Activated CD8-positive, alpha-beta memory T cell treated with anti-CD3 and anti-CD28 coated beads, Interleukin-2, amount 50 U/mL, for 1 hour (primary cell): ENCODE results near the gene NEUROD2.

ENCODE experiments used
- DNase-seq: peaks from one replicate; pipeline ENCODE4 v3.0.0-alpha.2; 2020; ENCODE audit errors: extremely low read depth

The NEUROD2 gene

GRCh38 chr17:39580082-39580468, 27.6 kb downstream of the NEUROD2 start:
- no peak for DNase-seq

GRCh38 chr17:39579318-39580081, 28.2 kb downstream of the NEUROD2 start:
- DNase-seq, result no peak

- no peak for DNase-seq
These were observed 29.4 kb downstream of the NEUROD2 start for GRCh38 chr17:39578272-39578671.

GRCh38 chr17:39576187-39576586, 31.5 kb downstream of the NEUROD2 start:
- DNase-seq, result no peak

GRCh38 chr17:39573447-39574298, 34.0 kb downstream of the NEUROD2 start:
- no peak for DNase-seq

- DNase-seq, result no peak
These were observed 35.6 kb downstream of the NEUROD2 start for GRCh38 chr17:39572121-39572520.

- no peak for DNase-seq
These were observed 38.6 kb downstream of the NEUROD2 start for GRCh38 chr17:39569126-39569525.

- no peak for DNase-seq
These were observed 39.0 kb downstream of the NEUROD2 start for GRCh38 chr17:39568702-39569101.

GRCh38 chr17:39566094-39566850, 41.4 kb downstream of the NEUROD2 start:
- no peak for DNase-seq

- DNase-seq, result no peak
These were observed 43.4 kb downstream of the NEUROD2 start for GRCh38 chr17:39564211-39564848.

- DNase-seq, result no peak
These were observed 44.2 kb downstream of the NEUROD2 start for GRCh38 chr17:39563476-39563875.

GRCh38 chr17:39562976-39563375, 44.7 kb downstream of the NEUROD2 start:
- DNase-seq, result no peak

- DNase-seq, result no peak
These were observed 45.3 kb downstream of the NEUROD2 start for GRCh38 chr17:39562395-39562794.

- no peak for DNase-seq
These were observed 51.3 kb downstream of the NEUROD2 start for GRCh38 chr17:39556423-39556822.

- no peak for DNase-seq
These were observed 52.4 kb downstream of the NEUROD2 start for GRCh38 chr17:39555368-39555767.
